NCI-H2196 treated with DMSO at 0.1 percent for 48 hours (cell line): ENCODE measurements around the gene BMP2K.
A peak's percentile ranks its signal among the peaks of the same experiment; 100 is the strongest.

ENCODE experiments used
- DNase-seq: peaks from one replicate; lab custom pipeline; 2025; ENCODE audit not compliant: unreplicated experiment; lab: John Stamatoyannopoulos, UW

The BMP2K gene

DNA sequence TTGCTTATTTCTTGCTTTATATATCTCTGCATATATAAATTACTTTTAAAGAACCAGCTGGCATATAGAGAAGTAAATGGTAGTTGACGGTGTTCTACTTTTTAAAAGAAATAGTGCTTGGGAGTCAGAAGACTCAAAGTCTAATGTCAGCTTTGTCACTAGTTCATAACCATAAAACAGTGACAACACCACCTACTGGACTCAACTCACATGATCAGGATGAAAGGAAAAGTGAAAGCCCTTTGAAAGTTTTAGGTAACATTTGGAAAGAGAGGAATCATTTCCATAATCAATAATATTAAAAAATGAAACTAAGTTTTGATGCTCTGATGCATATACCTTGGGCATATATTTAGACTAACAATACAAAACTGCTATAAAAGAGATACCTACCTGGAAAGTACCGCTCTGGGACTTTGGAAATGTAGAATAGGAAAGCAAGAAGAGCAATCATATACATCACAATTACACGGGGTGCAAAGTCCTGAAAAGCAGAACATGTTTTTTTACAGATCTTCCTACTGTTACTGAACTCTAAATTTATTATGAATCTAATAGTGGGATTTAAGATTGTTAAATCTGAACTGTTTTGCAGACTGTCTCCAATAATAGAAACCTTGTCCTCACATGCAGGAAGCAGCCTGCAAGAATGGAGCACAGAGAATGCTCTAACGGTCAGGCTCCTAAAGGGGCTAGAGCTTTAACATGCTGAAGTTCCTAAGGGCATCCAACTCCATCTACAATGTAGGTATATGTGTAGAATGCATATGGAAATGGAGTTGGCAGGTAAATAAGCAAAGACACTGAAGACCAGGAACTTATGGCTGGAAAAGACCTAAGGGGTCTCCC lies 147.5 kb downstream of the BMP2K start:
- no peak for DNase-seq

DNA sequence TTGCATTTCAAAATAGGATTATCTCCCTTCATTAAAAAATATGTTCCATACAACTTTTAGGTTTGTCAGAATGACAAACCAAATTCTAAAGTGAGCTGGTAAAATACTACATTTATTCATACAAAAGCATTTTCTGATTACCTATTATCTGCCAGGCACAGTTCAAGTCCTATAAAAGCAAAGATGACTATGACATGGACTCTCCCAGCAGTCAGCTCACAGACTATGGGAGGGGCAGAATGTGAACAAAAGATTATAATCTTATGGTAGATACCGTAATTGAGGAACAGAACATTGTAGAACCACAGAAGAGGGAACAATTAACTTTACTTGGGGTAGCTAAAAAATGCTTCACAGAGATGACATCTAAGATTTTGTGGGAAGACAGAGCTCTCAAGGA lies 150.7 kb downstream of the BMP2K start:
- DNase-seq, result no peak

DNA sequence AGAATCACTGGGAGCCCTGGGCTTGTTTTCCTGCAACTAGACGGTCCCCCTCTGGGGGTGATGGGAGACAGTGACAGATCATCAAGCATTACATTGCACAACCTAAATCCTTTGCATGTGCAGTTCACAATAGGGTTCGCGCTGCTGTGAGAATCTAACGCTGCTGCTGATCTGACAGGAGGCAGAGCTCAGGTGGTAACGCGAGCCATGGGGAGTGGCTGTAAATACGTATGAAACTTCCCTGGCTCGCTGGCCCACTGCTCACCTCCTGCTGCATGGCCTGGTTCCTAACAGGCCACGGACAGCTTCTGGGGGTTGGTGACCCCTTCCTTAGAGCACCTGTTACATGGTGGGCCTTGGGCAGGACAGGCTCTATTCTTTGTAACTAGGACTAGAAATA lies 152.7 kb downstream of the BMP2K start:
- DNase-seq, result no peak

- DNase-seq, result no peak
Observed at GRCh38 chr4:78930016-78930629, 154.0 kb downstream of the BMP2K start.

DNA sequence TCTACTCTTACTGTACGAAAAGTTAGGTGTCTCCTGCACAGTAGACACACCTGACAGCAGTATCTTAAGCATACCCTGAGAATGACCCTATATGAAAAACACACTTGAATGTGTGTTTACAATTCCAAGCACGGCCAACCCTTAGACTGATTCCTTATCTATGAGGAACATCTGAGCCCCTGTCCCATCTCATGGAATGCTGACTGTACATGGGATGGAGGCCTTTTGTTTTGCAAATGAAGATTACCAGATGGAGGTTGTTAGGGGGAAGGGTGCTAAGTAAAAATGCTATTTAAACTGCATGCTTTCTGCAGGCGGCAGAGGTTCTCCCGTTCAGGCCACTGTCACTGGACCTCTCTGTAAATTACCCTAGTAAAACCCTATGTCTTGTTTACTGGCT lies 160.8 kb downstream of the BMP2K start:
- DNase-seq, result no peak

DNA sequence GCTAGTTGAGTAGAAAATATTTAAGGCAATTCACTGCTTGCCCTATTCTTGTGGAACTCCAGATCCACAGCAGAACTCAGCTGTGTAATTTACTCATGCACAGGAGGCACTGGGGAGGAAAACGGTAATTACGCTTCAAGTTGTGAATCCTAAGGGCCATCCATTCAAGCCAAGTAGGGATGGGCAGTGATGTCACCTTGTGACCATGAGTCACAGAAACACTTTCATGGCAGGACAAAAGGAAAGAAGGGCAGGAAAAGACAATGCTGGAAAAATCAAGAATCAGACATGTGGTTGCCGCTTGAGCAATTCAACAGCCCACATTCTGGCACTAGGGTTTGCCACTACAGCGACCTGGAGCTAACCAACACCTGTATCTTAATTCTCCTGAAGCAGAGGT lies 161.7 kb downstream of the BMP2K start:
- DNase-seq, result no peak

- DNase-seq, result no peak
Observed at GRCh38 chr4:78938474-78938867, 162.3 kb downstream of the BMP2K start.

DNA sequence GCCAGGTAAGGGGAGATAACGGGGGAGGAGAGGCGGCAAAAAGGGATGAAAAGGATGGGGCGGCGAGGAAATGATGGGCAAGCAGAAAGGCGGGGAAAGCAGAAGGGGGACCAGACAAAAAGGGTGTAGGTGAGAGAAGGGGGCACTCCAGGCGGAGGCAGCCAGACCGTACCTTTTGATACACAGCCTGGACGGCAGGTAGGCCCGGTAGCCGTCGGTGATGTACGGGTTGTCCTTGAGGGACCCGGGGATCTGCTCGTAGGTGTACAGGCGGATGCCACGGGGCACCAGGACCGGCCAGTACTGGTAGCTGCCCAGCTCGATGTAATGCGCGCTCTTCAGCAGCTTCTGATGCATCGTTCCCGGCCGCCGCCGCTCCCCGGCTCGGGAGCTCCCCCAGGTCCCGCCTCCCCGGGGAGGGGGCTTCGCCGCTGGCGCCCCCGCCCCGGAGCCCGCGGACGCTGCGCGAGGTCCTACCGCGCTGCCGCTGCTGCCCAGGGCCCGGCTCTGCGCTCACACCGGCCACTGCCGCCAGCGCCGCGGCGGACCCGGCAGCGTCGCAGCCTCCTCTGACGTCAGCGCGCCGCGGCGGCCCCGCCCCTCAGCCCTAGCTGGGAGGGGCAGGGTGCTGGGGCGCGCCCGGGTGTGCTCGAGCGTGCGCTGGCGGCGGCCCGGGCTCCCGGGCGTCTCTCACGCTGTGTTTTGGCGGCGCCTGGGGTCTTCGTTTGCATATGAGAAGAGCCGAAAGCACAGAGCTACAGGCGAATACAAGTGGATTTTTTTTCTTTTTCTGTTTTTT lies 162.9 kb downstream of the BMP2K start, which contains the start of gene PAQR3:
TSS of gene PAQR3 (minus strand) at position 571 of the 799 bp plus-strand sequence. CDS start at position 357, 214 bp downstream.
- peak; percentile 5 for DNase-seq

DNA sequence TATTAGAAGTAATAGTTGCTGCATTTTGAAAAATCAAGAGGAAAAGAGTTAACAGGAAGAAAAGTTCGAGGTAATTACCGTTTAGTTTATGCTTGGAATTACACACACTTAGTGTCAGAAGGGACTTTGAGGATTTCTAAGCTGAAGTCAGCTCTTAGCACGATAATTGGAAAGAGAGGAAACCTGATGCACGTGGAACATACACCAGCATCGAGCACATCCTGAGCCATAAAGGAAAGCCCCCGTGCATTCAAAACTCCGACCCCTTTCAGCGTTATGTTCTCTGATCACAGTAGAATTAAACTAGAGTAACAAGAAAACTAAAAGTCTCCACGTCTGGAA lies 163.5 kb downstream of the BMP2K start:
- no peak for DNase-seq

DNA sequence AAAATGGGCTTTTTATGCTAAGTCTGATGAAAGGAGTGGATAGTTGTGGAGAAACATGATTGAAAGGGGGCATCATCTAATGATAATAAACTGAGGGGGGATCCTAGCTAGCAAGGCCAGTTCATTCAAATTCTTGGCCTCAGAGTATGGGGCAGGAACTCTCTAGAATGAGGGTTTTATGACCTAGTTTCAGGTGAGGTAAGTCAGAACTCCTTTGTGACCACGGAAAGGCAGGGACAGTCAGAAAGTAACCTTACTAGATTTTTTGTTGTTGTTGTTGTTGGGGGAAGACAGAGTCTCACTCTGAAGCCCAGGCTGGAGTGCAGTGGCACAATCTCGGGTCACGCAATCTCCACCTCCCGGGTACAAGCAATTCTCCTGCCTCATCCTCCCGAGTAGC lies 164.6 kb downstream of the BMP2K start:
- no peak for DNase-seq

GRCh38 chr4:78944381-78944780 lies 168.2 kb downstream of the BMP2K start:
- DNase-seq, result no peak

GRCh38 chr4:78945651-78946179 lies 169.6 kb downstream of the BMP2K start:
- no peak for DNase-seq

DNA sequence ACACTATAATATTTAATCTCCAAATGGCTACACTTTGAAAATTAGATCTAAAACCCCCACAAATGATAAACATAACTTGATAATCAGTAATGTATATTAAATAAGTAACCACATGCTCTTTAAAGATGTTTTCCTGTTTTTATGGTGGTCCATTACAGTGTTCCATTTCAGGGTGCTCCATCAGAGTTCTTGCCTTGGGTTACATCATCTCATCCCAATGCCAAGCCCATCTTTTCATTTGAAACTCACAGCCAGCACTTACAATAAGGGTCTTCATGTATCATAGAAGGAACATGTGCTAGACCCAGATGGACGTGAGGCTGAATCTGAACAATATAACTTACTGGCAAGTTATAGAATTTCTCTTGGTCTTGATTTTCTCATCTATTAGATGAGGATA lies 173.6 kb downstream of the BMP2K start:
- no peak for DNase-seq

DNA sequence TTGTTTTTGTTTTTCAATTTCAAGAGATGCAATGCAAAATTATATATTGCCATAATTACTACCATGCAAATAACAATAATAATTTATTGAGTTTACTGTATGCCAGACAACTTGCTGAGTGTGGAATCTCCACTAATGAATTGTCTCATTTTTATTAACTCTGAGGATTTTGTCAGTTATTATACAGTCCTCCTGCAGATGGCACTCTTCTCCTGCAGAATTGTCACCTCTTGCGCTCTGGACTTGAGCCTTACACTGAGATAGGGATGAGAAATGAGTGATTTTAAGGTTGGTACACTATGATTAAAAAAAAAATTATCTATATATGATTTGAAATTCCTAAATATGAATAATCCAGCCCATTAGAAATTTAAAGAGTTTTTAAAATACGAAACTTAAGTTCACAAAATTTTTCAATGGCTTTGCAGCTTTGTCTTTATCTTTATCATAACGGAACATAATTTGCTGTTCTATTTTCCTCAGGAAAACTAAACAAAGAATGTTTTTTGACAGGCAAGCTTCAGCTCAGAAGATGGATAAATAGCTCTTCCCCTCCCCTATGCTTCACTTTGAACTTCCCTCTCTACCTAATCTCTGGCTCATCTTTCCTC lies 175.8 kb downstream of the BMP2K start:
- DNase-seq, result no peak

DNA sequence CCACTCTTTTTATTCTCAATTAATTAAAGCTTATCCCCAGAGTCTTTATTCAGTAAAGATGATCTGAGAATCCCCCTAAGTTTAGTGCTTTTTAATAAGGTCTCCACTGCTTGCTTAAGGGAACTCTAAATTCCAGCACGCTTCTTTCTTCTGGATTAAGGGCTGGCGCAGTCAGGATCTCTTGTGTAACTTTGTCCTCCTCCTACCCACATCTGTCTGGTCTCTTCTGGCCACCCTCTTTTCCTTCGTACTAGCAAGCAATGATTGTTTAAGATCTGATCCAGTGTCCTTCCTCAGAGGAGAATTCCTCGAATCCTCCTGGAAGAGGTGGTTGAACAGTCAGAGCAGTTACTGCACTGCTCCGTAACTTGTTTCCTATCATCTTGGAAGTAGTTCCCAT lies 177.1 kb downstream of the BMP2K start:
- DNase-seq, result no peak

GRCh38 chr4:78953769-78954666 lies 177.9 kb downstream of the BMP2K start:
- DNase-seq, result no peak

DNA sequence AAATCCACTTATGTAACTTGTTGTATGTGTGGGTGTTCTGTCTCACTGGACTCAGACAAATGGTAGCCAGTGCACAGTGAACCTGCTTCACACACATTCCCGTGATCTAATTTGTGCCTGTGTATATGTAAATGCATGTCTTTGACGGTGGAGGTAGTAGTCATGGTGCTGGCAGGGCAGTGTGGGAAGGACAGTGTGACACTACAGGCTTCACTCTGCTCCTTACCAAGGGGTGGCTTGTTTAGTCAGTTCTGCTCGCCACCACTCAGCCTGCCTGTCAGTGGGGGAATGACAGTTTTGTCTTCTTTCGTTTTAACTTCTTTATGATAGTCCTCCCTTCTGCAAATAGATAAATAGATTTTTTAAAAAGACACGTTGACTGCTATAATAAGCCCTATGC lies 180.8 kb downstream of the BMP2K start:
- DNase-seq, result no peak

- no peak for DNase-seq
Observed at GRCh38 chr4:78960926-78961325, 184.8 kb downstream of the BMP2K start.
